T-helper 17 cell (primary cell): Measurements from ENCODE around the gene CCDC172. TPM values are rescaled to one million over a fixed set of nuclear protein-coding genes. Genes with fewer than 3 reads are reported as not detected.

Experiments used
- ATAC-seq: fragments of 150-1000 bp; cut with Tn5 transposase; 2 replicates; pipeline ENCODE4 v1.10.0; 2021; ENCODE audit warnings: mild to moderate bottlenecking, moderate library complexity
- DNase-seq, 3 donors: peaks; one replicate each; pipeline versions ENCODE4 v3.0.0 to v3.0.0-alpha.2; 2020 to 2021
- H3K9me3 ChIP-seq: one replicate; pipeline ENCODE4 v1.7.0; 2013; ENCODE audit warnings: low read length, mild to moderate bottlenecking; ENCODE audit not compliant: control insufficient read depth, poor library complexity, severe bottlenecking
- H3K27ac Mint-ChIP-seq: one replicate; pipeline ENCODE4 v1.8.0; 2022; ENCODE audit warnings: mild to moderate bottlenecking, moderate library complexity, mixed read lengths
- H3K27me3 Mint-ChIP-seq: one replicate; pipeline ENCODE4 v1.8.0; 2022; ENCODE audit warnings: mixed read lengths
- H3K36me3 Mint-ChIP-seq: one replicate; pipeline ENCODE4 v1.8.0; 2022; ENCODE audit warnings: low read depth, mixed read lengths
- H3K4me1 Mint-ChIP-seq: one replicate; pipeline ENCODE4 v1.8.0; 2022; ENCODE audit warnings: mild to moderate bottlenecking, mixed read lengths
- H3K4me3 Mint-ChIP-seq: one replicate; pipeline ENCODE4 v1.8.0; 2022; ENCODE audit warnings: mild to moderate bottlenecking, moderate library complexity, mixed read lengths
- total RNA-seq, 4 donors: library from RNA in 2 of 4; stranded (reverse) in 2 of 4; gene quantifications; one replicate each; pipeline ENCODE4 v1.2.3 and lab custom pipeline; 2022 to 2026

The CCDC172 gene
- not detected for total RNA-seq
- total RNA-seq (lab: John Stamatoyannopoulos, UW): 0 to 0.08 reads per million in 2 donors

- ATAC-seq: no peak
- no peaks in the 10 kb centered on the region for H3K4me1 Mint-ChIP-seq
- no peak within 1 kb of the TSS for H3K27ac Mint-ChIP-seq
- H3K9me3 ChIP-seq: no peaks in the 10 kb centered on the region
- peaks cover 16% of the 10 kb centered on the region for H3K27me3 Mint-ChIP-seq
- no peak within 1 kb of the TSS for H3K4me3 Mint-ChIP-seq
- no peak for DNase-seq
- H3K36me3 Mint-ChIP-seq: no peaks in the 10 kb centered on the region
Observed at GRCh38 chr10:116324227-116324950, at the start of gene CCDC172. Gene CCDC172 (plus strand): TSS chr10:116324448. CDS start chr10:116325012, 564 bp downstream.

GRCh38 chr10:116276981-116277380 is 47.3 kb upstream of the CCDC172 start:
- Mint-ChIP-seq H3K4me1 (peaks cover 4% of the 10 kb centered on the region), H3K4me3 (no peak overlapping the region), H3K27me3 (peaks cover 43% of the 10 kb centered on the region), H3K27ac (no peak overlapping the region), H3K36me3 (peaks cover 5% of the 10 kb centered on the region)
- no peak for DNase-seq
- no peaks in the 10 kb centered on the region for H3K9me3 ChIP-seq
- ATAC-seq: no peak

DNA sequence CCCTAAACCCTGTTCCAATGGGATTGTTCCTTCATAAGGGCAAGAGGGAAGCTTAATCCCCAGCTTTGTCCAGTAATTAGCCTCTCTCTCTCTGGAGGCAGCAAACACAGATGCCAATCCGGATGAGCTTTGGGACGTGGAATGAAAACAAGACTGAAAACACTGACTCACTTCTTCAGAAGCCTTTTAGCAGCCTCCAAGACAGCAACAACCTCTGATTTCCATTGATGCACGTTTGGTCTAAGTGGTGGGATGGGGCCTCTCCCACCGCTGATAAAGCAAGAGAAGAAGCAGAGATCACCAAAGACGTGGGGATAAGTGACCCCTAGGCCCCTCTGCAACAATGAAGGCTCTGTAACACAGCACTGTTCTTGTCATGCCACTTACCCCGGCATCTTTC is 45.4 kb upstream of the CCDC172 start:
- Mint-ChIP-seq H3K27ac (no peak overlapping the region), H3K36me3 (peaks cover 2% of the 10 kb centered on the region), H3K27me3 (peaks cover 34% of the 10 kb centered on the region), H3K4me3 (no peak overlapping the region), H3K4me1 (peaks cover under 1% of the 10 kb centered on the region)
- no peaks in the 10 kb centered on the region for H3K9me3 ChIP-seq
- DNase-seq: no peak
- no peak for ATAC-seq

- Mint-ChIP-seq H3K27me3 (peaks cover 14% of the 10 kb centered on the region), H3K4me3 (no peak overlapping the region), H3K36me3 (no peaks in the 10 kb centered on the region), H3K4me1 (no peaks in the 10 kb centered on the region), H3K27ac (no peak overlapping the region)
- H3K9me3 ChIP-seq: no peaks in the 10 kb centered on the region
- no peak for ATAC-seq
- DNase-seq: no peak
Observed at GRCh38 chr10:116281775-116282174, 42.5 kb upstream of the CCDC172 start.

GRCh38 chr10:116286626-116287200 is 37.5 kb upstream of the CCDC172 start:
- no peaks in the 10 kb centered on the region for H3K27me3 Mint-ChIP-seq
- no peaks in the 10 kb centered on the region for H3K9me3 ChIP-seq
- H3K4me3 Mint-ChIP-seq: no peak overlapping the region
- no peak overlapping the region for H3K27ac Mint-ChIP-seq
- no peaks in the 10 kb centered on the region for H3K36me3 Mint-ChIP-seq
- no peak for ATAC-seq
- no peaks in the 10 kb centered on the region for H3K4me1 Mint-ChIP-seq
- no peak for DNase-seq

DNA sequence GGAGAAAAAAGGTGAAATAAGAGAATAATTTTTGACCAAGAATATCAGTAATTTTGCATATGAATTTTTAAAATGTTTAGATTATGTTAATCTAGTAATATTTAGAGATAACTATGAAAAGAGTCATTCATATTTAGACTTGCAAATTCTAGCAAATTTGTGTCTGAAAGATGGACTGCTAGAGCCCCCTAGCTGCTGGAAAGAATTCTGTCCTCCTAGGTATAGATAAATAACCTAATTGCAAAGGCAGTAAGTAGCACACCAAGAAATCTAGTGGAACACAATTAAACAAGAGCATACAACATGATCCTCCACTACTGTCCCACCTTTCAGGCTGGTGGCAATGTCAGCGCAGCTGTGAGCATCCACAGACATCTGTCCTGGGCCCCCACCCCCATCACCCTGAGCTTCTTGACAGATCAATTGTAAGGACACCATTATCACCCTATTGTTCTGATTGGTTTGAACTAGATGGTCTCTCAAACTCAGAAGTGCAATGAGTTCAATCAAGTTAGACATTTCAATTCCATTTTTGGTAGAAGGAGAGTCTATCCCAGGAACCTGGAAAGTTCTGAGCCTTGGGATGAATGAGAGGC is 36.2 kb upstream of the CCDC172 start:
- H3K4me1 Mint-ChIP-seq: no peaks in the 10 kb centered on the region
- no peak for DNase-seq
- H3K4me3 Mint-ChIP-seq: no peak overlapping the region
- H3K27ac Mint-ChIP-seq: no peak overlapping the region
- no peaks in the 10 kb centered on the region for H3K27me3 Mint-ChIP-seq
- no peaks in the 10 kb centered on the region for H3K36me3 Mint-ChIP-seq
- no peak for ATAC-seq
- no peaks in the 10 kb centered on the region for H3K9me3 ChIP-seq

DNA sequence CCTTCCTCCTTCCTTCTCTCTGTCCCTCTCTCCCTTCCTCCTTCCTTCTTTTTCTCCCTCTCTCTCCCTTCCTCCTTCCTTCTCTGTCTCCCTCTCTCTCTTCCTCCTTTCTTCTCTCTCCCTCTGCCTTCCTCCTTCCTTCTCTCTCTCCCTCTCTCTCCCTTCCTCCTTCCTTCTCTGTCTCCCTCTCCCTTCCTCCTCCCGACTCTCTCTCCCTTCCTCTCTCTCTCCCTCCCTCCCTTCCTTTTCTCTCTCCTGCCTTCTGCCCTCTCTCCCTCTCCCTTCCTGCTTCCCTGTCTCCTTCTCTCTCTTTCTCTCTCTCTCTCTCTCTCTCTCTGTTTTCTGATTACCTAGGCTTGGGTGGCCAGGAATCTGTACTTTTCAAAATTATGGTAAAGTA is 34.6 kb upstream of the CCDC172 start:
- ATAC-seq: no peak
- Mint-ChIP-seq H3K36me3 (no peaks in the 10 kb centered on the region), H3K27ac (no peak overlapping the region), H3K27me3 (no peaks in the 10 kb centered on the region), H3K4me3 (no peak overlapping the region), H3K4me1 (no peaks in the 10 kb centered on the region)
- no peaks in the 10 kb centered on the region for H3K9me3 ChIP-seq
- DNase-seq: no peak

- ATAC-seq (no peak), DNase-seq (no peak)
- Mint-ChIP-seq H3K27ac (no peak overlapping the region), H3K27me3 (no peaks in the 10 kb centered on the region), H3K36me3 (no peaks in the 10 kb centered on the region), H3K4me1 (no peaks in the 10 kb centered on the region), H3K4me3 (no peak overlapping the region)
- no peaks in the 10 kb centered on the region for H3K9me3 ChIP-seq
Observed at GRCh38 chr10:116292493-116292892, 31.8 kb upstream of the CCDC172 start.

GRCh38 chr10:116296291-116296721 is 27.9 kb upstream of the CCDC172 start:
- no peak for ATAC-seq

GRCh38 chr10:116298586-116298985 is 25.7 kb upstream of the CCDC172 start:
- Mint-ChIP-seq H3K27me3 (no peaks in the 10 kb centered on the region), H3K27ac (no peak overlapping the region), H3K4me1 (no peaks in the 10 kb centered on the region), H3K4me3 (no peak overlapping the region), H3K36me3 (no peaks in the 10 kb centered on the region)
- DNase-seq (no peak), ATAC-seq (no peak)
- no peaks in the 10 kb centered on the region for H3K9me3 ChIP-seq

More at GRCh38 chr10:116296291-116296721, 27.9 kb upstream of the CCDC172 start:
- no peaks in the 10 kb centered on the region for H3K4me1 Mint-ChIP-seq
- H3K27ac Mint-ChIP-seq: no peak overlapping the region
- H3K4me3 Mint-ChIP-seq: no peak overlapping the region
- no peak for DNase-seq
- H3K36me3 Mint-ChIP-seq: no peaks in the 10 kb centered on the region
- H3K9me3 ChIP-seq: no peaks in the 10 kb centered on the region
- no peaks in the 10 kb centered on the region for H3K27me3 Mint-ChIP-seq

- Mint-ChIP-seq H3K4me1 (no peaks in the 10 kb centered on the region), H3K27me3 (no peaks in the 10 kb centered on the region), H3K4me3 (no peak overlapping the region), H3K36me3 (no peaks in the 10 kb centered on the region), H3K27ac (no peak overlapping the region)
- H3K9me3 ChIP-seq: no peaks in the 10 kb centered on the region
- DNase-seq (no peak), ATAC-seq (no peak)
Observed at GRCh38 chr10:116300542-116300941, 23.7 kb upstream of the CCDC172 start.

DNA sequence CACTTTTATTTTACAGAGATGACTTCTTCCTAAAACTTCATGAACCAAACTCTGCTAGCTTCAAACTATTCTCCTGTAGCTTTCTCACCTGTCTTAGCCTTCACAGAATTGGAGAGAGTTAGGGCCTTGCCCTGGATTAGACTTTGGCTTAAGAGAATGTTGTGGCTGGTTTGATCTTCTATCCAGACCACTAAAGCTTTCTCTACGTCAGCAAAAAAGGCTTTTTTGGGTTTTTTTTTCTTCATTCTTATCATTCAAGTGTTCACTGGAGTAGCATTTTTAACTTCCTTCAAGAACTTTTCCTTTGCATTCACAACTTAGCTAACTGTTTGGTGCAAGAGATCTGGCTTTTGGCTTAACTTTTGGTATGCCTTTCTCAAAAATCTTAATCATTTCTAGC is 19.3 kb upstream of the CCDC172 start:
- Mint-ChIP-seq H3K4me3 (no peak overlapping the region), H3K27me3 (no peaks in the 10 kb centered on the region), H3K27ac (no peak overlapping the region), H3K36me3 (no peaks in the 10 kb centered on the region), H3K4me1 (no peaks in the 10 kb centered on the region)
- ATAC-seq (no peak), DNase-seq (no peak)
- no peaks in the 10 kb centered on the region for H3K9me3 ChIP-seq

GRCh38 chr10:116306847-116307246 is 17.4 kb upstream of the CCDC172 start:
- DNase-seq: no peak

More at GRCh38 chr10:116306847-116307246, 17.4 kb upstream of the CCDC172 start:
- no peaks in the 10 kb centered on the region for H3K4me1 Mint-ChIP-seq
- no peak for ATAC-seq
- H3K9me3 ChIP-seq: no peaks in the 10 kb centered on the region
- no peaks in the 10 kb centered on the region for H3K36me3 Mint-ChIP-seq
- H3K27ac Mint-ChIP-seq: no peak overlapping the region
- no peak overlapping the region for H3K4me3 Mint-ChIP-seq
- no peaks in the 10 kb centered on the region for H3K27me3 Mint-ChIP-seq
